HEK293 (cell line): ENCODE data around the gene TBL1XR1.

Experiments used
- CTCF ChIP-seq: fragments of 450-650 bp; formaldehyde crosslinking; IDR thresholded peaks from 2 replicates; pipeline ENCODE4 v1.5.1; 2016; ENCODE audit warnings: missing biosample characterization, missing genetic modification characterization
- GLI4 ChIP-seq: fragments of 450-650 bp; formaldehyde crosslinking; IDR thresholded peaks from 2 replicates; pipeline ENCODE4 v1.5.1; 2016; ENCODE audit warnings: missing biosample characterization, missing genetic modification characterization
- PRDM6 ChIP-seq: fragments of 450-650 bp; formaldehyde crosslinking; IDR thresholded peaks from 2 replicates; pipeline ENCODE4 v1.5.1; 2017; ENCODE audit warnings: missing biosample characterization, missing genetic modification characterization
- REST ChIP-seq: fragments of 450-650 bp; formaldehyde crosslinking; IDR thresholded peaks from 2 replicates; pipeline ENCODE4 v1.5.1; 2016; ENCODE audit warnings: missing biosample characterization, missing genetic modification characterization
- YY1 ChIP-seq: fragments of 450-650 bp; formaldehyde crosslinking; IDR thresholded peaks from 2 replicates; pipeline ENCODE4 v1.5.1; 2018; ENCODE audit warnings: missing biosample characterization, missing genetic modification characterization
- ZBTB7A ChIP-seq: fragments of 450-650 bp; formaldehyde crosslinking; IDR thresholded peaks from 2 replicates; pipeline ENCODE4 v1.5.1; 2016; ENCODE audit warnings: low read depth, missing biosample characterization, missing genetic modification characterization
- ZNF274 ChIP-seq, 2 experiments: fragments of 200-500 bp in 1 of 2; fragments of 450-650 bp in 1 of 2; sonication (Bioruptor generic) in 1 of 2; formaldehyde crosslinking in 1 of 2; IDR thresholded peaks; 2 replicates each; pipeline versions ENCODE4 v1.5.1 to v1.6.1; 2014 to 2016; ENCODE audit warnings: borderline replicate concordance in 1 of 2, inconsistent platforms in 1 of 2, low read length in 1 of 2, missing biosample characterization in 1 of 2, missing genetic modification characterization in 1 of 2
- ZNF362 ChIP-seq: fragments of 450-650 bp; formaldehyde crosslinking; IDR thresholded peaks from 2 replicates; pipeline ENCODE4 v1.5.1; 2016; ENCODE audit warnings: missing biosample characterization, missing genetic modification characterization
- ZNF560 ChIP-seq: fragments of 450-650 bp; formaldehyde crosslinking; IDR thresholded peaks from 2 replicates; pipeline ENCODE4 v1.5.1; 2017; ENCODE audit warnings: missing biosample characterization, missing genetic modification characterization, borderline replicate concordance
- ZNF768 ChIP-seq: fragments of 450-650 bp; formaldehyde crosslinking; IDR thresholded peaks from 2 replicates; pipeline ENCODE4 v1.5.1; 2018; ENCODE audit warnings: missing biosample characterization, mild to moderate bottlenecking, missing genetic modification characterization

GRCh38 chr3:177197041-177197726 lies at the start of gene TBL1XR1:
- TF ChIP-seq CTCF (tag by site-specific recombination) (no peak), GLI4 (no peak), ZNF362 (tag by site-specific recombination) (no peak), ZNF768 (tag by site-specific recombination) (no peak), REST (tag by site-specific recombination) (no peak), YY1 (tag by site-specific recombination) (no peak), ZNF274 (IDR thresholded peaks at IDR 0.05; ENCODE audit: low read length) (no peak), ZNF274 (tag by site-specific recombination; IDR thresholded peaks at IDR 0.05; ENCODE audit: borderline replicate concordance) (no peak), ZBTB7A (tag by site-specific recombination) (no peak), PRDM6 (no peak), ZNF560 (tag by site-specific recombination) (no peak)
